HepG2 (cell line): ENCODE measurements around the gene JPH2. TPM values are rescaled to one million over a fixed set of nuclear protein-coding genes. Genes with fewer than 3 reads are reported as not detected.

Experiments
- AKAP8 ChIP-seq: sonication (generic); formaldehyde crosslinking; IDR thresholded peaks from 2 replicates; pipeline ENCODE4 v1.5.1; 2020; ENCODE audit warnings: mild to moderate bottlenecking, missing genetic modification reagents
- BRF2 ChIP-seq: sonication (generic); formaldehyde crosslinking; IDR thresholded peaks from 2 replicates; pipeline ENCODE4 v1.8.1; 2022; ENCODE audit warnings: mild to moderate bottlenecking, missing genetic modification reagents
- EED ChIP-seq: sonication (generic); formaldehyde crosslinking; IDR thresholded peaks from 2 replicates; pipeline ENCODE4 v1.5.0; 2020; ENCODE audit warnings: mild to moderate bottlenecking, missing genetic modification reagents
- ESRRA ChIP-seq: sonication (generic); formaldehyde crosslinking; IDR thresholded peaks from 2 replicates; pipeline ENCODE4 v1.5.1; 2020; ENCODE audit warnings: mild to moderate bottlenecking, low read depth, missing genetic modification reagents
- FLYWCH1 ChIP-seq: sonication (generic); formaldehyde crosslinking; IDR thresholded peaks from 2 replicates; pipeline ENCODE4 v1.8.1; 2023; ENCODE audit warnings: mild to moderate bottlenecking, missing genetic modification reagents
- FOSL1 ChIP-seq: sonication (generic); formaldehyde crosslinking; IDR thresholded peaks from 2 replicates; pipeline ENCODE4 v1.9.0; 2021; ENCODE audit warnings: missing genetic modification reagents, borderline replicate concordance
- GMEB2 ChIP-seq: IDR thresholded peaks from 2 replicates; pipeline ENCODE4 v1.6.1; 2016; ENCODE audit warnings: missing biosample characterization, missing genetic modification reagents, low read depth
- JUND ChIP-seq: sonication (generic); formaldehyde crosslinking; IDR thresholded peaks from 2 replicates; pipeline ENCODE4 v1.8.0; 2022; ENCODE audit warnings: mild to moderate bottlenecking, missing genetic modification reagents
- PCBP1 ChIP-seq: fragments of 200-400 bp; formaldehyde crosslinking; IDR thresholded peaks from 2 replicates; pipeline ENCODE4 v1.6.1; 2017; ENCODE audit warnings: mild to moderate bottlenecking, low read depth, low read length, borderline replicate concordance
- RNF219 ChIP-seq: sonication (generic); formaldehyde crosslinking; IDR thresholded peaks from 2 replicates; pipeline ENCODE4 v1.5.0; 2020; ENCODE audit warnings: mild to moderate bottlenecking, missing genetic modification reagents
- SIN3B ChIP-seq: fragments of 150-350 bp; IDR thresholded peaks from 2 replicates; pipeline ENCODE4 v1.6.1; 2014; ENCODE audit warnings: low read length
- SRY ChIP-seq: sonication (generic); formaldehyde crosslinking; IDR thresholded peaks from 2 replicates; pipeline ENCODE4 v1.8.0; 2022; ENCODE audit warnings: mild to moderate bottlenecking, missing genetic modification reagents
- TEAD3 ChIP-seq: optimal IDR thresholded peaks from 2 replicates; pipeline ENCODE3; 2016; ENCODE audit warnings: borderline replicate concordance
- XBP1 ChIP-seq: sonication (generic); formaldehyde crosslinking; IDR thresholded peaks from 2 replicates; pipeline ENCODE4 v1.5.0; 2020; ENCODE audit warnings: missing genetic modification reagents
- ZBTB21 ChIP-seq: sonication (generic); formaldehyde crosslinking; IDR thresholded peaks from 2 replicates; pipeline ENCODE4 v1.4.0; 2020; ENCODE audit warnings: missing genetic modification reagents
- ZBTB26 ChIP-seq: IDR thresholded peaks from 2 replicates; pipeline ENCODE4 v1.6.1; 2016; ENCODE audit warnings: missing compliant biosample characterization, missing genetic modification reagents, borderline replicate concordance
- ZBTB43 ChIP-seq: sonication (generic); formaldehyde crosslinking; conservative IDR thresholded peaks from 2 replicates; pipeline ENCODE4 v1.4.0; 2020; ENCODE audit warnings: missing genetic modification reagents
- ZBTB7A ChIP-seq: sonication (generic); formaldehyde crosslinking; IDR thresholded peaks from 2 replicates; pipeline ENCODE4 v1.8.0; 2022; ENCODE audit warnings: mild to moderate bottlenecking, missing genetic modification reagents
- ZNF253 ChIP-seq: sonication (generic); formaldehyde crosslinking; IDR thresholded peaks from 2 replicates; pipeline ENCODE4 v1.8.0; 2022; ENCODE audit warnings: mild to moderate bottlenecking, missing genetic modification reagents, borderline replicate concordance
- ZNF687 ChIP-seq: sonication (generic); formaldehyde crosslinking; IDR thresholded peaks from 2 replicates; pipeline ENCODE4 v1.5.1; 2020; ENCODE audit warnings: mild to moderate bottlenecking, missing genetic modification reagents, moderate library complexity
- polyA plus RNA-seq, 8 experiments: library from polyadenylated mRNA; depleted of rRNA in 3 of 8; stranded (reverse) in 7 of 8; unstranded in 1 of 8; fragments of >200 nt; fragmentation: Illumina TruSeq in 4 of 8; extraction: Trizol in 4 of 8; gene quantifications; 2 replicates each; pipeline versions ENCODE4 v1.2.1 to v1.2.3, GENCODE V29; 2011 to 2016; ENCODE audit warnings: low read depth in 4 of 8, missing spikeins in 1 of 8, mixed read lengths in 1 of 8; ENCODE audit not compliant: insufficient read depth in 1 of 8
- total RNA-seq, 5 experiments: library from RNA; depleted of rRNA; stranded (reverse); fragments of >200 nt; fragmentation: Illumina TruSeq; extraction: Trizol; gene quantifications; 2 replicates each; pipeline ENCODE4 v1.2.3, GENCODE V29; 2016; ENCODE audit warnings: low read depth in 1 of 5

The JPH2 gene
- total and polyA plus RNA-seq, 2 of the 13 experiments (the other 11 are each of a cell fraction or from before 2014, with no cell fraction given): 0.42 TPM; not detected in 1

GRCh38 chr20:44231193-44231592, 44.2 kb upstream of the JPH2 start (continued):
- TF ChIP-seq ESRRA (no peak), FLYWCH1 (CRISPR knock-in tag) (no peak), ZBTB7A (CRISPR knock-in tag) (no peak), ZBTB26 (CRISPR knock-in tag) (no peak), RNF219 (CRISPR knock-in tag) (no peak), TEAD3 (CRISPR knock-in tag) (no peak), ZNF687 (CRISPR knock-in tag) (peak; percentile 7; the same call in 1 of the 2 replicates), SRY (CRISPR knock-in tag) (no peak), SIN3B (no peak), GMEB2 (CRISPR knock-in tag) (no peak), XBP1 (CRISPR knock-in tag) (no peak), ZBTB43 (CRISPR knock-in tag) (no peak), AKAP8 (no peak), PCBP1 (no peak), FOSL1 (CRISPR knock-in tag) (no peak), BRF2 (CRISPR knock-in tag) (no peak), JUND (CRISPR knock-in tag) (no peak), EED (CRISPR knock-in tag) (0 out of 2 replicates have a peak, but pooled peaks have one; percentile 29), ZBTB21 (CRISPR knock-in tag) (no peak), ZNF253 (CRISPR knock-in tag) (no peak)
